ENCODE results near the gene MMP24.
"Not testable (repeated sequence)": the region's sequence is repeated elsewhere in the genome, so short reads cannot be mapped to it uniquely, and the experiment has no call there.

Gene MMP24

GRCh38 chr20:35311822-35312221 is 85.3 kb downstream of the MMP24 start:
- no peak for DNase-seq (ENCODE audit: low read depth in 2 of 2)

- no peak for DNase-seq (ENCODE audit: low read depth in 2 of 2)
Measured at GRCh38 chr20:35312318-35312717, 85.8 kb downstream of the MMP24 start.

DNA sequence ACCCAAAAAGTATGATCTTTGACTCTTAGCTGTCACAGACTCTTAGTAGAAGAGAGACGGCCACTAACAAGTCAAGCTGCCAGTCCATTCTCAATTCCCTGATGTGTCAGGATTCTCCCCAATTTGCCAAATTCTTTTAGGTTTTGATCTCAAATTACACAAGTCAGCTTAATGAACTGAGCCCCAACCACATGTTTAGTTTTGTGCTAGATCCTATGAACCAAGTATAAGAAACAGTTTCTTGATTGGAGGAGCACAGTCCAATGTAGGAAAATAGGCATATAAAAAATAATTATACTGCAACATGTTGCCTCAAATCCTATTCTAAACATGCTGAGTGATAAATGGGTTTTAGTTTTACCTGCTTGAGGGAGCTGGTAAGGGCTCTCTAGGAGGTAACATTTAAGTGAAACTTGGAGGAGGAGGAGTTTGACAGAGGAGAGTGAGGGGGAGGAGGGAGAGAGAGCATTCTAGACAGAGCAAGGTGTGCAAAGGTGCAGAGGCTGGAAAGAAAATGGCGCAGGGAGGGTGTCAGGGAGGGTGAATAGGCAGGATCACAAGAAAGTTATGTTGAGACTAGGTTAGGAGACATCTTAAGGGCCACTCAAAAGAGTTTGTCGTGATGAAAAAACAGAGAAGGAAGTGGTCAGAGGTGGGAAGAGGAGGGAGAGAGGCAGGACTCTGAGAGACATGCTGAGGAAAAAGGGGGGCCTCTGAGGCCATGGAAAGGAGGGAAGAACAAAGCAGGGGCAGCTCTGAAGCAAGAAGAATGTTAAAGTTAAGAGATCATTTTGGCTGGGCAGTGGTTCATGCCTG is 88.5 kb downstream of the MMP24 start:
- no peak for DNase-seq (ENCODE audit: low read depth in 2 of 2)

DNA sequence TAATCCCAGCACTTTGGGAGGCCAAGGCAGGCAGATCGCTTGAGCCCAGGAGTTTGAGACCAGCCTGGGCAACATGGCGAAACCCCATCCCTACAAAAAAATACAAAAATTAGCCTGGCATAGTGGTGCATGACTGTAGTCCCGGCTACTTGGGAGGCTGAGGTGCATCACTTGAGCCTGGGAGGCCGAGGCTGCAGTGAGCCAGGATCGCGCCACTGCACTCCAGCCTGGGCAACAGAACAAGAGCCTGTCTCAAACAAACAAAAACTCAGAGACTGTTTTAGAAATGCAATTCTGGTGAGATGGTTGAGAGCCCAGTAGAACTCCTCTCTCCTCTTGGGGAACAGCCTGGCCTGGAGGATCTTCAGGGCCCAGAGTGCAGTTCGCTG is 89.1 kb downstream of the MMP24 start:
- not testable (repeated sequence) for DNase-seq (ENCODE audit: low read depth in 2 of 2)

GRCh38 chr20:35316086-35316485 is 89.6 kb downstream of the MMP24 start:
- no peak for DNase-seq (ENCODE audit: low read depth in 2 of 2)

DNA sequence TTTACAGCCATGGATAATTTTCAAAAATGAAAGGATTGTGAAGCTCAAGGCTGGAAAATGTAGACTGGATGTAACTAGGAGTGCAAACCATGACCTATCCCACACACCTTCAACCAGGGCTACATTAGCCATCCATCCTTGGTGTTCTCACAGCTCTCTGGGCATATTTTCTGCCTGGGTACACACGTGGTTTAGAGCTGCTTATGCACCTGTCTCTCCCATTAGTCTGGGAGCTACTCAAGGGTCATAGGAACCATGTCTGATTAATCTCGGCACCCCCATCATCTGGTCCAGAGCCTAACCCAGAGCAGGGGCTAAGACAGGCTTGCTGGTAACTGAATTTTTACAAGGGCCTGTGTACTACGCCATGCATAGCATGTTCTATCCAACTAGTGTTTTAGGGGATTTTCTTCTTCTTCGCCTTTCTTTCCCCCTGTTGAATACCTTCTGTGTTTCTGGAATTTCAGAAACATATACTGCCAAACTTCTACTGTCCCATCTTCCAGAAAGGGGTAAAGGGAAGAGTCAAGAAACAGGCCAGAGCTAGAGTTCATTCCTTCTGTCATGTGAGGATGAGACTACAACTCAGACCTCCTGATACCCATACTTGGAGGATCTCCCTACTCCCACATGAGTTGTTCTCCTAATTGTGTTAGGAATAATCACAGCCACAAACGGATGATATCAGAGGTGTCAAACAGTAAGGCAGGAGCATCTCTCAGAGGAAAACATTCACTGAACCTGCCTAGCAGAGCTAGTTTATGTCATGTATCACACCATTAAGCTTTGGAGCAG is 91.1 kb downstream of the MMP24 start:
- no peak for DNase-seq (ENCODE audit: low read depth in 2 of 2)

GRCh38 chr20:35318502-35319157 is 92.1 kb downstream of the MMP24 start:
- no peak for DNase-seq (ENCODE audit: low read depth in 2 of 2)

- no peak for DNase-seq (ENCODE audit: low read depth in 2 of 2)
Measured at GRCh38 chr20:35319192-35319870, 92.8 kb downstream of the MMP24 start.

- no peak for DNase-seq (ENCODE audit: low read depth in 2 of 2)
Measured at GRCh38 chr20:35319871-35320197, 93.3 kb downstream of the MMP24 start.

DNA sequence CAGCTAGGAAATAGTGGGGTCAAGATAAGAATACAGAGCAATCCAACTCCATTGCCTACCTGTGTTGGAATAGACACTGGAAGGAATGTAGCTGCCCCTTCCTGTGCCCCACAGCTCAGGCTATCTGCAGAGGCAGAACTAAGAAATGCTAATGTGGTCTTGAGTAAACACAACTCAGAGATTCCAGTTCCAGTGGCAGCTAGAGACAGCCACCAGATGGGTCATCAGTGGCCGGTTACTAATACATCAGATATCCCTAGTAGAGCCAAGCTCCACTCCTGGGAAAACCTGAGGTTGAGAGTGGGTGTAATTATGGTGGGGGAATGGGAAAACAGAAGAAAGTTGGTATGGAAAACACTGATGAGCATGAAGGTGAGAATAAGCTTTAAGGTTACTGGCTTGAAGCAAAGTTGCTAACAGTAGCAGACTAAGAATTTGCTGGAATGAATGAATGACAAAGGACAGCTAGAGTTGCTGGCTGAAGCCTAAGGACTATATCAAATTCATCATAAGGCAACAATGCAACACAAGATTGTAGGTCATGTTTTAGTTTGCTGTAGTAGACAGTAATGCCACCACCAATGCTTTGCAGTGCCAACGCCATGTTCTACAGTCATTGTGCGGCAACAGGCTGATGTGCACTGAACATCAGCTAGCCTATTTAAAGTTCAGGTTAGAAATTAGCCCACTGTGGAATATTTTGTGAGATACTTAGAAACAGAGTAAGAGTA is 94.1 kb downstream of the MMP24 start:
- DNase-seq (ENCODE audit: low read depth in 2 of 2): no peak

- DNase-seq (ENCODE audit: low read depth in 2 of 2): no peak
Measured at GRCh38 chr20:35325401-35325800, 98.9 kb downstream of the MMP24 start.

- no peak for DNase-seq (ENCODE audit: low read depth in 2 of 2)
Measured at GRCh38 chr20:35326021-35326739, 99.7 kb downstream of the MMP24 start.

All from stimulated activated CD8-positive, alpha-beta memory T cell treated with anti-CD3 and anti-CD28 coated beads, Interleukin-15, amount 100 ng/mL, for 4 hours (primary cell).